H9 (cell line): ENCODE data around the gene KIF1A. TPM values are rescaled to one million over a fixed set of nuclear protein-coding genes. Genes with fewer than 3 reads are reported as not detected.

Source experiments
- DNase-seq: peaks from one replicate; pipeline ENCODE4 v3.0.0-alpha.2; 2017
- H2AFZ ChIP-seq: one replicate; pipeline ENCODE4 v1.6.1; 2013; ENCODE audit warnings: mild to moderate bottlenecking, low read length, control low read depth, moderate library complexity
- H2AK5ac ChIP-seq: 2 replicates; pipeline ENCODE4 v1.6.1; 2013; ENCODE audit warnings: low read length, control low read depth, mixed read lengths; ENCODE audit not compliant: insufficient read length
- H2BK120ac ChIP-seq: one replicate; pipeline ENCODE4 v1.6.1; 2013; ENCODE audit warnings: low read depth, mild to moderate bottlenecking, low read length, control low read depth, inconsistent platforms; ENCODE audit not compliant: poor library complexity, severe bottlenecking
- H2BK12ac ChIP-seq: 2 replicates; pipeline ENCODE4 v1.6.1; 2013; ENCODE audit warnings: low read length, control low read depth, mixed read lengths, low read depth; ENCODE audit not compliant: insufficient read length
- H2BK15ac ChIP-seq: 2 replicates; pipeline ENCODE4 v1.6.1; 2013; ENCODE audit warnings: low read depth, low read length, control low read depth
- H2BK20ac ChIP-seq: one replicate; pipeline ENCODE4 v1.6.1; 2013; ENCODE audit warnings: low read depth, mild to moderate bottlenecking, low read length, control low read depth, inconsistent platforms; ENCODE audit not compliant: poor library complexity, severe bottlenecking
- H2BK5ac ChIP-seq: 2 replicates; pipeline ENCODE4 v1.6.1; 2013; ENCODE audit warnings: low read length, control low read depth, mixed read lengths; ENCODE audit not compliant: insufficient read length
- H3K14ac ChIP-seq: 2 replicates; pipeline ENCODE4 v1.6.1; 2013; ENCODE audit warnings: low read length, control low read depth; ENCODE audit not compliant: insufficient read depth
- H3K18ac ChIP-seq: 2 replicates; pipeline ENCODE4 v1.6.1; 2013; ENCODE audit warnings: low read depth, mild to moderate bottlenecking, mixed read lengths, low read length, control low read depth; ENCODE audit not compliant: insufficient read length
- H3K23ac ChIP-seq: 2 replicates; pipeline ENCODE4 v1.6.1; 2013; ENCODE audit warnings: low read length, control low read depth, mixed read lengths, low read depth; ENCODE audit not compliant: insufficient read length
- H3K23me2 ChIP-seq: 2 replicates; pipeline ENCODE4 v1.6.1; 2013; ENCODE audit warnings: low read depth, mild to moderate bottlenecking, mixed read lengths, low read length, control low read depth; ENCODE audit not compliant: insufficient read length, poor library complexity, severe bottlenecking
- H3K27ac ChIP-seq: 2 replicates; pipeline ENCODE4 v1.5.1; 2013; ENCODE audit warnings: low read length, control low read depth, mixed read lengths, low read depth; ENCODE audit not compliant: insufficient read length
- H3K27me3 ChIP-seq: 2 replicates; pipeline ENCODE4 v1.6.1; 2013; ENCODE audit warnings: low read length, control low read depth, inconsistent platforms; ENCODE audit not compliant: insufficient read depth
- H3K4ac ChIP-seq: 2 replicates; pipeline ENCODE4 v1.6.1; 2013; ENCODE audit warnings: low read depth, mild to moderate bottlenecking, control low read depth, inconsistent platforms, low read length, moderate library complexity
- H3K4me1 ChIP-seq: 2 replicates; pipeline ENCODE4 v1.6.1; 2013; ENCODE audit warnings: low read length, control low read depth, inconsistent platforms; ENCODE audit not compliant: insufficient read depth
- H3K4me2 ChIP-seq: 2 replicates; pipeline ENCODE4 v1.6.1; 2013; ENCODE audit warnings: low read length, control low read depth, mixed read lengths; ENCODE audit not compliant: insufficient read length, insufficient read depth
- H3K56ac ChIP-seq: 2 replicates; pipeline ENCODE4 v1.6.1; 2013; ENCODE audit warnings: low read depth, mild to moderate bottlenecking, mixed read lengths, low read length, control low read depth; ENCODE audit not compliant: insufficient read length
- H3K79me1 ChIP-seq: 2 replicates; pipeline ENCODE4 v1.6.1; 2013; ENCODE audit warnings: low read depth, mild to moderate bottlenecking, moderate library complexity, low read length, control low read depth, inconsistent platforms; ENCODE audit not compliant: insufficient read depth, poor library complexity, severe bottlenecking
- H3K79me2 ChIP-seq: 2 replicates; pipeline ENCODE4 v1.6.1; 2013; ENCODE audit warnings: low read length, control low read depth, inconsistent platforms; ENCODE audit not compliant: insufficient read depth
- H3K9ac ChIP-seq: 2 replicates; pipeline ENCODE4 v1.6.1; 2013; ENCODE audit warnings: low read length, control low read depth, mixed read lengths; ENCODE audit not compliant: insufficient read length; ENCODE audit errors: extremely low read depth
- H3K9me3 ChIP-seq: one replicate; pipeline ENCODE4 v1.6.1; 2013; ENCODE audit warnings: low read depth, low read length, inconsistent platforms; ENCODE audit not compliant: control insufficient read depth
- H3T11ph ChIP-seq: one replicate; pipeline ENCODE4 v1.6.1; 2013; ENCODE audit warnings: mild to moderate bottlenecking, low read length, control low read depth, inconsistent platforms
- H4K20me1 ChIP-seq: one replicate; pipeline ENCODE4 v1.6.1; 2013; ENCODE audit not compliant: control insufficient read depth, insufficient read length, insufficient read depth
- H4K5ac ChIP-seq: 2 replicates; pipeline ENCODE4 v1.6.1; 2013; ENCODE audit warnings: low read depth, mild to moderate bottlenecking, mixed read lengths, low read length, control low read depth; ENCODE audit not compliant: insufficient read length
- H4K8ac ChIP-seq: replicated peaks from 2 replicates; pipeline ENCODE4 v1.6.1; 2013; ENCODE audit warnings: low read length, control low read depth, mixed read lengths, low read depth; ENCODE audit not compliant: insufficient read length
- H4K91ac ChIP-seq: 2 replicates; pipeline ENCODE4 v1.6.1; 2013; ENCODE audit warnings: low read depth, mild to moderate bottlenecking, moderate library complexity, mixed read lengths, low read length, control low read depth; ENCODE audit not compliant: insufficient read length
- H3K27ac Mint-ChIP-seq, 3 experiments: 2 replicates in 2 of 3; 3 replicates in 1 of 3; pipeline ENCODE4 v1.8.0; 2020 to 2021; ENCODE audit warnings: mixed read lengths in 3 of 3, mild to moderate bottlenecking in 1 of 3, moderate library complexity in 1 of 3
- H3K27me3 Mint-ChIP-seq: 2 replicates; pipeline ENCODE4 v1.8.0; 2021; ENCODE audit warnings: low read depth, mild to moderate bottlenecking, moderate library complexity, mixed read lengths
- H3K36me3 Mint-ChIP-seq, 3 experiments: 2 replicates in 2 of 3; 3 replicates in 1 of 3; pipeline ENCODE4 v1.8.0; 2020 to 2021; ENCODE audit warnings: low read depth in 3 of 3, mixed read lengths in 3 of 3; ENCODE audit not compliant: insufficient read depth in 1 of 3
- H3K4me1 Mint-ChIP-seq, 2 experiments: 2 replicates each; pipeline ENCODE4 v1.8.0; 2020; ENCODE audit warnings: mixed read lengths in 2 of 2
- H3K4me3 Mint-ChIP-seq, 2 experiments: 2 replicates in 1 of 2; 3 replicates in 1 of 2; pipeline ENCODE4 v1.8.0; 2020 to 2021; ENCODE audit warnings: mild to moderate bottlenecking in 2 of 2, mixed read lengths in 2 of 2, moderate library complexity in 1 of 2
- H3K9me3 Mint-ChIP-seq, 2 experiments: 2 replicates in 1 of 2; 3 replicates in 1 of 2; pipeline ENCODE4 v1.8.0; 2020; ENCODE audit warnings: mild to moderate bottlenecking in 2 of 2, mixed read lengths in 2 of 2, moderate library complexity in 1 of 2
- CTCF ChIP-seq: fragments of 200-600 bp; sonication (generic); conservative IDR thresholded peaks from 3 replicates; pipeline ENCODE4 v1.8.0; 2021; ENCODE audit warnings: antibody characterized with exemption, mild to moderate bottlenecking
- WGBS: extraction: QIAGEN DNeasy Blood & Tissue Kit; methylation state at CpG from one replicate; pipeline ENCODE4 v1.1.7; 2013; ENCODE audit warnings: missing lambda C conversion rate, low lambda C conversion rate, mixed read lengths; ENCODE audit not compliant: insufficient read length; ENCODE audit errors: extremely low coverage; 5-methylcytosine and 5-hydroxymethylcytosine counted together
- total RNA-seq: library from RNA; stranded (reverse); gene quantifications from 2 replicates; pipeline ENCODE4 v1.2.1, GENCODE V29; 2021

Gene KIF1A
- total RNA-seq, 1 experiment from 2014 or later, result 204 TPM

GRCh38 chr2:240708457-240708856 lies 111.6 kb downstream of the KIF1A start:
- Mint-ChIP-seq H3K4me3 (no peak overlapping the region), H3K9me3 (no peaks in the 10 kb centered on the region; a peak in 2 of 5 replicates), H3K27me3 (peaks cover 12% of the 10 kb centered on the region), H3K4me1 (peaks cover 0 to 10% of the 10 kb centered on the region in 2 experiments; a peak in 3 of 4 replicates), H3K27ac (no peak overlapping the region), H3K36me3 (no peaks in the 10 kb centered on the region)
- no peak overlapping the region for H2AK5ac ChIP-seq
- no peaks in the 10 kb centered on the region for H4K20me1 ChIP-seq
- no peak overlapping the region for H3K27ac ChIP-seq
- H3K4me2 ChIP-seq, result no peak overlapping the region
- H4K5ac ChIP-seq, result no peak overlapping the region
- no peak overlapping the region for H2AFZ ChIP-seq
- H2BK20ac ChIP-seq, result no peak overlapping the region
- no peak overlapping the region for H2BK120ac ChIP-seq
- WGBS, result no CpG with 5 or more reads among the region's 7 CpGs
- no peak overlapping the region for H3K14ac ChIP-seq
- no peaks in the 10 kb centered on the region for H3K79me1 ChIP-seq
- no peak overlapping the region for H2BK12ac ChIP-seq
- H3K4me1 ChIP-seq, result no peaks in the 10 kb centered on the region
- no peak overlapping the region for H4K8ac ChIP-seq
- TF ChIP-seq CTCF, result no peak
- DNase-seq, result no peak
- H3K56ac ChIP-seq, result no peak overlapping the region
- no peak overlapping the region for H3K4ac ChIP-seq
- no peak overlapping the region for H4K91ac ChIP-seq
- no peak overlapping the region for H3T11ph ChIP-seq
- H3K23me2 ChIP-seq, result no peaks in the 10 kb centered on the region
- H2BK15ac ChIP-seq, result no peak overlapping the region
- no peak overlapping the region for H3K23ac ChIP-seq
- no peaks in the 10 kb centered on the region for H3K9me3 ChIP-seq
- no peak overlapping the region for H2BK5ac ChIP-seq
- H3K9ac ChIP-seq, result no peak overlapping the region
- no peak overlapping the region for H3K18ac ChIP-seq
- H3K27me3 ChIP-seq, result no peaks in the 10 kb centered on the region
- no peaks in the 10 kb centered on the region for H3K79me2 ChIP-seq
